HG02938 (cell line): ENCODE measurements around the gene CLINT1.
A peak's percentile ranks its signal among the peaks of the same experiment; 100 is the strongest.
"Not testable (repeated sequence)": the region's sequence is repeated elsewhere in the genome, so short reads cannot be mapped to it uniquely, and the experiment has no call there.

Source experiments
- ATAC-seq: cut with Tn5 transposase; IDR thresholded peaks from one replicate; pipeline ENCODE4 v1.9.1; 2021; ENCODE audit warnings: mild to moderate bottlenecking, moderate library complexity; ENCODE audit not compliant: unreplicated experiment

The CLINT1 gene

DNA sequence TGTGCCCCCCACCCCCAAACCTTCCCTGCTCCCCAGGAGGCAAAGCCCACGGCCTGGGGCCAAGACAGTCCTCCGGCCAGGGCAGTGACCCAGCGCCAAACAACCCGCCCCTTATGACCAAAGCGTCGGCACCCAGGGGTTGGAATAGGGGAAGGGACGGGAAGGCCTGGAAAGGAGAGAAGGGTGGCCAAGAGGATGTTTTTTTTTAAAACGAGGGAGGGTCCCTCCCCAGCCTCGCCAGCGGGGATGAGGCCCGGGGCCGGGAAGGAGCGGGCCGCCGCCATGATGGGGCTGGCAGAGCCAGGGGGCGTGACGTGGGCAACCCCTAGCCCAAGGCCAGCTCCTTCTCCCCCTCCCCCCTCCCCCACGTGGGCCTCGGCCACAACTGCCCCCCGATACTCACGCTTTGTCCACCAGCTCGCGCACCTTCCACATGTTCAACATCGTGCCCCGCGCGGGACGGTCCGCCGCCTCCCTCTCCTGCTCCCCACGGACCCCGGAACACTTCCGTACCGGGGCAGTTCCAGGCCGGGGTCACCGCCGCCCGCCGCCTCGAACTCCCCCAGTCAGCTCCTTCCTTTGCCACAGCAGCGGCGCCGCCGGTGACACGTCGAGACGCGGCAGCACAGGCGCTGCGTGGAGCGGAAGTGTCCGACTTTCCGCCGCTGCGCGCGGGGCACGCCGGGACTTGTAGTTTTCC, at the start of gene CLINT1:
CLINT1 (minus strand) TSS at position 619 of the 700 bp plus-strand sequence; CDS start at position 444, 175 bp downstream.
- peak; percentile 37 for ATAC-seq

DNA sequence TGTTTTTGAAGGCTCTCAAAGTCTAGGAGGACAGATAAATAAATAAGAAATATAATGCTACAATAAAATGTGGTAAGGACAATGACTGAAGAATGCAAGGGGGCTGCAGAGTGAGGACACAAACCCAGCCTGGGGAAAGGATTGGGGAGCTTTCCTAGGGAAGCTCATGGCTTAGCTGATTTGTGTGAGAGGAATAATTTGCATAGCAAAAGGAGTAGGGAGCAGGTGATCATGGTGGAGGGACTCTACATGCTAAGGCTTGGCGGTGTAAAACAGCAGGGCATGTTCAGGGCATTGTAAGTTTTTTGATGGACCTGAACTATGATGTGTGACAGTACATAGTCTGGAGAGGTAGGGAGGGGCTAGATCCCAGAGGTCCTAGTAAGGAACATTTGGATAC, 49.5 kb upstream of the CLINT1 start:
- no peak for ATAC-seq

DNA sequence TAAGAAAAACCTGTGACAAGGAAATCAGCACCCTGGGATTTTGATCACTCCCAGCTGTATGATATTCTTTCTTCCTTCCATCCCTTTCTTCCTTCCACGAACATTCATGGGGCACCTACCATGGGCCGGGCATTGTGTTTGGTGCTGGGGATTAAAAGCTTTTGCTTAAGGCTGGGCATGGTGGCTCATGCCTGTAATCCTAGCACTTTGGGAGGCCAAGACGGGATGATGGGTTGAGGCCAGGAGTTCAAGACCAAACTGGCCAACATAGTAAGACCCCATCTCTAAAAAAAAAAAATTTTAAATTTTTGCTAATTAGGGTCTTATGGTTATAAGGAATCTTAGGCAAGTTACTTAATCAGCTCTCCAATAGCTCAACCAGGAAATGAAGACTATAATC, 48.5 kb upstream of the CLINT1 start:
- no peak for ATAC-seq

DNA sequence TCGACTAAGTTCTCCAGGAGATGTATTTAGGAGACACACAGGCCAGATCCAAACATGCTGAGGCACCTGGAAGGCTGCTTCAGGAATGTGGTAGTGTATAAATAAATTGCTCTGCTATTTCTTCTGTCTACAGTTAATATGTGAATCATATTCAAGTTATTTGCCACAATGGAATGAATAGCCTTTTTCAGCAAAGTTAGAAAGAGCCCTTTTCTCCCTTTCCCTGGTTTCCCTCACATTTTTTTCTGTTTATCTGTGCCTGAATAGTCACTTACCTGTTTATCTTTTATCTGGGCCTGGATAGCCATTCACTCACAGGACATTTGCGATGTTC, 44.1 kb upstream of the CLINT1 start:
- no peak for ATAC-seq

DNA sequence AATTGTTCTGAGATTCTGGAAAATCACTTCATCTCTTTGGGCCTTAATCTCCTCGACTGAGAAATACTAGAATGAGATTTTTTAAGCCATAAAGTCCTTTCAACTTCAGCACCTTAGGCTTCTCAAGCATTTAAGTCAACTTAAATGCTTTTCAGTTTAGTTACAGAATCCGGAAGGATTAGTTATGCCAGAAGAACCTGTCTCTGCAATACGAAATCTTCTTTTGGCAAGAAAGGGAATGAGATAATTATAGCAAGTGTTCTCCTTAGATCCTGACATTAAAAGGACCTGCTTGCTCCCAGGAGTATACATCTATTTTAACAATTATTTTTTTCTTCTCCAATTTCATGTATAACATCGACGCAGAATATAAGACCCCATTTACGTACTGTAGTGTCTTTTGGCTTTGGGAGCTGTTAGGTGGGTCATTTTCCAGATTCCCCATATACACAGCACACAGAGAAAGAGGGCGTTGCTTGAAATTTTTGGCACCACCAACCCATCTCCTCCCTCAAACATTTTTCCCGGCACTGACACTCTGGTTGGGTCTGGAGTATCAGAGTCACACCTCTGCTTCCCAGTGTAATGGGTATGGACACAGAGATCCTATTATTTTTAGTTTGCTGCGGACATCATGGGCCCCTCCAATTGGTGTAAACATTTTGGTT, 43.6 kb upstream of the CLINT1 start:
- no peak for ATAC-seq

DNA sequence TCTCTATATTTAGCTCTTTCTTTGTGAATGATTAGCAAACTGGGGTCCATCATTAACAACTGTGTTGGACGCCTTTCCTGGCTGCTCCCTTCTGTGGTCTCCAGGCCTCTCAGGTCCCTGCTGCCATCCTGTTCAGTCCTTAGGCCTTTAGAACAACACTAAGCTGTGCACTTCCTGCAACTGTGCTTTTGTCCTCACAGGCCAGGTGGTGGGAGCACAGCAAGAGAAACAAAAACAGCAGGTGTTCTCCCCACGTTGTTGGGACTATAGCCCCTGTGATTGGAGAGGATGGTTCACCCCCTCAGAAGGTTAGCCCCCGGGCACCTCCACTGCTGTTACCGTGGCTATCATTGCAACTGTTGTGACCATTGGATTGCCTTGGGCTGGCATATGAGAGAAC, 41.7 kb upstream of the CLINT1 start:
- peak; percentile 71 for ATAC-seq

DNA sequence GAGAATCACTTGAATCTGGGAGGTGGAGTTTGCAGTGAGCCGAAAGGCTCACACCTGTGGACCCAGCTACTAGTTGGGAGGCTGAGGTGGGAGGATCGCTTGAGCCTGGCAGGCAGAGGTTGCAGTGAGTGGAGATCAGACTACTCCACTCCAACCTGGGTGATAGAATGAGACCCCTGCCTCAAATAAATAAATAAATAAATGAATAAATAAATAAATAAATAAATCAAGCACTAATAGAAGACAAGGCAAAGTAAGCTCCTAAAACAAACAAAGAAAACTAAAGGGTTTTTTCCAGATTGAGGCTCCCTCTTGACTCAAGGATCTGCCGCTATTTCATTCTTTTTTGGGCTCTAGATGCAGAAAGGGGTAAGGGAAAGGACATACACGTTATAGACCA, 34.7 kb upstream of the CLINT1 start:
- no peak for ATAC-seq

DNA sequence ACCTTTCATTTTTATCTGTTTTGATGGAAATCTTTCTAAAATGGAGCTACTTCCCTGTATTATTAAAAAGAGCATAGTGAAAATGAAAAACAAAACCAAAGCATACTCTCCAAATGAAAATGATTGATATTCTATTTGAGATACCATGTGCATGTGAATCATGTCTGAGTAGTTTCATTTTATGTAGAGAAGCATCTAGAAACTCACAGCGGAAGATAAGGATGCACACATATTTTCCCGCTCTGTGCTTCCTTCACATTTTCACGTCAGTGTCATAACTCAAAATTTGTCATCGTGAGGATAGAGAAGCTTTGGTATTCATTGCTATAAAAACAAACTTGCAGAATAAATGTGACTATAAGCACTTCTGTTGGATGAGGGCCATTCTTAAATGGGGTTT, 34.0 kb upstream of the CLINT1 start:
- no peak for ATAC-seq

DNA sequence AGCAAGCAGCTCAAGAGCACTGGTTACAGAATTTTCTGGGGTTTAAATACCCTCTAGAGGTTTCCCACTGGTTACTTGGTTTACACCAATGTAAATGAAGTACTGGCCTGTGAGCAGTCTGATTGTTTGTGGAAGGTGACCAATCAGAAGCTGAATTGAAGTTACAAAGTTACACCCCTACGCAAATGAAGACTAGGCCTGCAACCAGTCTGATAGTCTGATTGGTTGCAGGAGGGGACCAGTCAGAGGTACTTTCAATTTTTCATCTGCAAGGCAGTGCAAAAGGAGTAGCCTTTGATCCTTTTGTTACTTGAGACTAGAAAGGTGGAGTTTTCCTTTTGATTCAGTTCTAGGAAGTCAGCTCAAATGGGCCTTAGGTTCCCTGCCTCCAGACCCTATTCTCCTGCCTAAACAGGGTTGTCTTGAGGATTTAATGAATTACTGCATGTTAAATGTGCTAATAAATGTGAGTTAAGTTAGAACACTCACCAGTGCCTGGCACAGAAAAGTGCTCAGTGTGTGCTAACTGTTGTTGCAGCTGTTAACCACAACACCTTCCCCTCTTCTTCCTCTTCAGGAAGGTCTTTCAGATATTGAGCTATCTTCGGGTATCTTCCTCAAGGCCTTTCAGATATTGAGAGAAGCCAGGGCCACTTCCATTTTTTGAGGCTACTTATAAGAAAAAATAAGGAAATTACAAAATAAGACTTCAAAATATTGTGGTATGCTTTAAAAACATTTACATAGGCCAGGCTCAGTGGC, 32.1 kb upstream of the CLINT1 start:
- ATAC-seq, result no peak

DNA sequence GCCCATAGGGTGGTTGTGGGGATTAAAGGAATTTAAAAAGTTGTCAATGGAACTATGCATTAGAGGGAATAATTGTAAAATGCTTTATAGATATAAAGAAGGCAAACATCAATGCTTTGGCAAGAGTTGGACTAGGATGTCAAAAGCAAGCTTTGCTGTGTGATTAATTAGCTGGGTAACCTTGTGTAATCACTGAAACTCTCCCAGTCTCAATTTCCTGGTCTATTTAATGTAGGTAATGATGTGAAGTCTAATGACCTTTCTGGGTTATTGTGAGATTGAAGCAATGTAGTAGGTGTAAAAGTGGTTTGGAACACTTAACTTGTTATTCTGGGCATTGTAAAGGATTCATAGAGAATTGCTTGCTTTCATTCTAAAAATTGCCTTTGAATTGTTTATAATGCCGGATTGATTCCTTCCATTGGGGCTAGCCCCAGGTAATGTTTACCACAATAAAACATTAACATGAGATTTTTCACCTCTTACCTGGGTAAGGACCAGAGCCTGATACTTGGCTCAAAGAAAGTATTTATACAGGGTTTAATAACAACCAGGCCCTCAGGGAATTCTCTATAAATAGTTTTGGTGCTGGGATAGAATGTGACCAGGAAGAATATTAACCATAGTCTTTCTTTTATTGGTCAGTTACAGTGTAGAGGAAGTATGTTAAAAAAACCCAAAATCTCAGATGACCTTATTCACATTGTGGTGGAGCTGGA, 30.0 kb upstream of the CLINT1 start:
- no peak for ATAC-seq

DNA sequence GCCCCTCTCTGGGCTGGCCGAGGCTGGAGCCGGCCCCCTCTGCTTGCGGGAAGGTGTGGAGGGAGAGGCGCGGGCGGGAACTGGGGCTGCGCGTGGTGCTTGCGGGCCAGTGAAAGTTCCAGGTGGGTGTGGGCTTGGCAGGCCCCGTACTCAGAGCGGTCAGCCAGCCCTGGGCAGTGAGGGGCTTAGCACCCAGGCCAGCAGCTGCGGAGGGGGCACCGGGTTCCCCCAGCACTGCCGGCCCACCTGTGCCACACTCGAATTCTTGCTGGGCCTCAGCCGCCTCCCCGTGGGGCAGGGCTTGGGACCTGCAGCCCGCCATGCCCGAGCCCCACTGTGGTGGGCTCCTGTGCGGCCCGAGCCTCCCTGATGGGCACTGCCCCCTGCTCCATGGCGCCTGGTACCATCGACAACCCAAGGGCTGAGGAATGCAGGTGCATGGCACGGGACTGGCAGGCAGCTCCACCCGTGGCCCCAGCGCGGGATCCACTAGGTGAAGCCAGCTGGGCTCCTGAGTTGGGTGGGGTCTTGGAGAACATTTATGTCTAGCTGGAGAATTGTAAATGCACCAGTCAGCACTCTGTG, 27.9 kb upstream of the CLINT1 start:
- ATAC-seq, result no peak

DNA sequence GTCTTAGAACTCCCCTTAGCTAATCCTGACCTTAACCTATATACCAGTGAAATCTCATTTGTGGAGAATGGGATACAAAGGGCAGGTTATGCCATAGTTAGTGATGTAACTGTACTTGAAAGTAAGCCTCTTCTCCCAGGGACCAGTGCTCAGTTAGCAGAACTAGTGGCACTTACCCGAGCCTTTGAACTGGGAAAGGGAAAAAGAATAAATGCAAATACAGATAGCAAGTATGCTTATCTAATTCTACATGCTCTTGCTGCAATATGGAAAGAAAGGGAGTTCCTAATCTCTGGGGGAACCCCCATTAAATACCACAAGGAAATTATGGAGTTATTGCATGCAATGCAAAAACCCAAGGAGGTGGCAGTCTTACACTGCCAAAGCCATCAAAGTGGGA, 26.1 kb upstream of the CLINT1 start:
- not testable (repeated sequence) for ATAC-seq

DNA sequence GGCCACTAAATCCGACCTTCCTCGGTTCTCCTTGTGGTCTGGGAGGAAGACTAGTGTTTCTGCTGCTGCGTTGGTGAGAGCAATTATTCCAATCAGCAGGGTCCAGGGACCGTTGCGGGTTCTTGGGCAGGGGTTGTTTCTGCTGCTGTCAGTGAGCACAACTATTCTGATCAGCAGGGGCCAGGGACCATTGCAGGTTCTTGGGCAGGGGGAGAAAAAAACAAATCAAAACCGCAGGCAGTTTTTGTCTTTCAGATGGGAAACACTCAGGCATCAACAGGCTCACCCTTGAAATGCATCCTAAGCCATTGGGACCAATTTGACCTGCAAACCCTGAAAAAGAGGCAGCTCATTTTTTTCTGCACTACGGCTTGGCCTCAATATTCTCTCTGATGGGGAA, 22.6 kb upstream of the CLINT1 start:
- not testable (repeated sequence) for ATAC-seq

DNA sequence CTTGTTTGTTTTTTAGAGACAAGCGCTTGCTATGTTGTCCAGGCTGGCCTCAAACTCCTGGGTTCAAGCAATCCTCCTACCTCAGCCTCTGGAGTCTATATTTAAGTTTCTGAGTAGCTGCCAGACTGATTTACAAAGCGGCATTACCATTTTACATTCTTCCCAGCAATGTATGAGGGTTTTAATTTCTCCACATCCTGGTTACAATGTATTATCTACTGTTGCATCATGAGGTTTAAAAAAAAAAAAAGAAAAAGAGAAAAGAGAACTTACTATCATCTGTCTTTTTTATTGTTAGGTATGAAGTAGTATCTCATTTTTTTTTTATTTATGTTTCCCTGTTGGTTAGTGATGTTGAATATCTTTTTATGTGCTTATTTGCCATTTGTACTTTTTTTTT, 18.9 kb upstream of the CLINT1 start:
- no peak for ATAC-seq

DNA sequence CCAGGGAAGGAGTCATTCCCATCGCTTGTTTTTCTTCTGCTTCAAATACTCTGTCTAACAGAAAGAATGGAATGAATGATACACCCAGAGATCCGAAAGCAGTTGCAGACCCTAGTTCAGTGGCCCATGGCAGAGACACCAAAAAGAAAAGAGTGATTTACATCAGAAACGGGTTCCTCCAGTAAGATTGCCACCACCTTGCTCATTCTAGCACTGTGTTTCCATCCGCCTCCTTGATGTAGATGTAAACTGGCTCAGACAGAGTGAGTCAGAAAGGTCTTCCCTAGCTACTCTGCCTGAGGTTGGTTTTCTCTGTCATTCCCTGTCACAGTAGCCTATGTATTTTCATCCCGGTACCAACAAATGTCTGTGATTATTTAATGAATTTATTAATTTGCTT, 15.9 kb upstream of the CLINT1 start:
- ATAC-seq, result no peak

DNA sequence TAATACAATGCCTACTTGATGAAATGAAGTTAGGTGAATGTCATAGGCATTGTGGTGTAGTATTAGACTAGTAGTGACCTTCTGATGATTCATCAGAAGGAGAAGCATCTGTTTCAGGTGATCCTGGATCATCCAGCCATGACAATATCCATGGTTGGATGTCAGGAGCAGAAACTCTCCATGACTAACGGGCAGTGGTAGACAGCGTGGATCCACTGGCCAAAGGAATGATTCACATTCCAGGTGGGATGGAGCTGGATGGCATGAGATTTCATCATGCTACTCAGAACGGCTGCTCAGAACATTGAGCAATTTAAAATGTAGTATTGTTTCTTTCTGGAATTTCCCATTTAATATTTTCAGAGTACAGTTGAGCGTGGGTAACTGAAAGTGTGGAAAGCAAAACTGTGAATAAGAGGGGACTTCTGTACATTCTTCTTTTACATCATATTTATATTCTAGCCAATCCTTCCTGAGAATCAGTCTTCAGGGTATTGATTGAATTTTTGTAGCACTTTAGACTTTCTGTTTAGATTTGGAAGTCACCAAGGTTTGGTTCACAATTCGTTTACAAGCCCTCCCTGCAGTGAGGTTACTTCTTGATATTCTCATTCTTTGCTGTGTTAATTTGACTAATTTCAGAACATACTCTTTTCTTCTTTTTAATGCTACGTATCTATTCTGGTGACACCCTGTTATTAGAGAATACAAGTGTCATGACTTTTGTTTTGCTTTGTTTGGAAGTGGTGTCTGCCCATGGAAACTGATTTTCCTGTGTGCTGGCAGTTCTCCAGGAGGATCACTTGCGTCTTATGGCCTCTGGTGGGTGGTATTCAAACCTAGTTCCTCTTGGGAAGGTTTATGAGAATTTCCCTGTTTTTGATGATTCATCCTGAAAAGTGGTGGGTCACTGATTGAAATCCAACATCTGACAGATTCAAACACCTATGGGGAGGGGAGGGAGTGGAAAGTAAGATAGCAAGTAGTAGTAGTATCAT, 12.2 kb upstream of the CLINT1 start:
- ATAC-seq, result peak; percentile 47

DNA sequence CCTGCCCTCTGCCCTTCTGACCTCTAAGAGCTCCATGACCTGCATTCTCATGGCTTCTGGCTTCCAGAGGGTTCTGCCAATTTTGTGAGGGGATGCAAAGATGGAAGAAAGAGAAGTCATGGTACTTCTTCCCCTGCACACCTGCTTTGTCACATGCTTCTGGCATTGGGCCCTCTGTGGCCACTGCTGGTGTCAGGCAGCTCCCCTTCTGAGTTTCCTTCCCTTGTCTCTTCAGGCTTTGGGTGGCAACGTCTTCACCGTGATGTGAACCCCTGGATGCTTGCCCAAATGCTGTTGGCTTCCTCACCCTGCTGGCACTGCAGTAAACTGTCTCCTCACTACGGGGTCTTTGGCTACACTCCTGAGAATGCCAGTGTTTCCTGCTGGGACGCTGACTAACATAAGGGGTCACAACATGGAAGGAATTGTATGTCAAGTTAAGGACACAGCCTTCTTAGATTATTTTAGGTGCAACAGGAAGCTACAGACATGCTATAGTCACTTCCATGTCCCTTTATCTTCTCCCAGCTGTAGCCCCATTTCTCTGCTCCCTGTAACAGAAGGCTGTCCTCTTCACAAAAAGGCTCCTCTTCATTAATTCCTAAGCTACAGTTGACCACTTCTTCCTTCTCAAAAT, 8.9 kb upstream of the CLINT1 start:
- no peak for ATAC-seq

DNA sequence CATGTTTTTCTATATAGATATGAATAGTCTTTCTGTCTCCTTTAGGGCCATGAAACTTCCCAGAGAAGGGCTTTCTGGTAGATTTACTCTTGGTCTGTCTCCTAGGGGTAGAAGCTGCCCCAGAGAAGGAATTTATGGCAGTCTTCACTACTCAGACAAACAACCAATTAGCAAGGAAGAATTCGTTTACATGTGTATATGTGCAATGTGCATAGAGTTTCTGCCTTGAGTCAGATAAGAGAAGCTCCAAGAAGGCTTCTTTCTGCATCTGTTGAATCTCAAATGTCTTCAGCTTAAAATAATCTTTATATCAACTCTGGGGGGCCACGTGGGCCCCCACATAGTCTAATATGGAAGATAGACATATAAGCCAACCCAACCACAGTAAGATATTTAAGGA, 7.6 kb upstream of the CLINT1 start:
- no peak for ATAC-seq

DNA sequence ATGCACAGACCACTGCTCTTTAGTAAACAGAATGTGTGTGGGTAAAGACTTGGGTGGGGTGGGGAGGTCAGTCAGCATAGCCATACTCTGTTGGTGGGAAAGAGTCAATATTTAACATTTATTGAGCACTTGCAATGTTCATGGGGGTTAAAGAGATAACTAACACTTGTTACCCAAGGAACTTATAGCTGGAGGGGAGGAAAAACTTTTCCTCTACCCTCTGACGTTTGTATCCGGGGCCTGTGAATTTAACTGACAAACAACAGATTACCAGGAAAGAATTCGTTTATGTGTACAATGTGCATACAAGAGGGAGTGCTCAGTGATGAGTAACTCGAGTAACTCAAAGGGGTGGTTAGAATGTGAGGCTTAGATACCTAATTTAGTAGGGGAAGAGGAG, 6.8 kb upstream of the CLINT1 start:
- ATAC-seq, result no peak
